ENCODE results near the gene NPIPA7.
"Not testable (repeated sequence)": the region's sequence is repeated elsewhere in the genome, so short reads cannot be mapped to it uniquely, and the experiment has no call there.

DNA sequence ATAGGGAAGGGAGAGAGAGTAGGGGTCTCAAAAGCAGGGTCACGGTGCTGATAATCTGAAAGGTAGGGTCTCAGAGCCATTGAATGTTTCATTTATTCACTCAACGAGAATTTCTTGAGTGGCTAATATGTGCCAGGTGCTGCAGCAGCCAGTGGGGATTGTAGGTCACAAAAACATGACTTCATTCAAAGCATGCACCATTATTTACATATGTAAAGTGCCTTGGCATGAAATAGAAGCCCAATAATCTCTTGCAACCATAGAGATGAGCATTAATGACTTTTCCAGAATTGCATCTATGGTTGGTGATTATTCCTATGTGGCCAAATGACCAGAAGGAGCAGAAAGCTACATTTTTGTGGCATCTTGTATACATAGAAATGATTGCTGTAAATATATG lies 46.2 kb downstream of the NPIPA7 start:
- TF ChIP-seq, protein P1, sequence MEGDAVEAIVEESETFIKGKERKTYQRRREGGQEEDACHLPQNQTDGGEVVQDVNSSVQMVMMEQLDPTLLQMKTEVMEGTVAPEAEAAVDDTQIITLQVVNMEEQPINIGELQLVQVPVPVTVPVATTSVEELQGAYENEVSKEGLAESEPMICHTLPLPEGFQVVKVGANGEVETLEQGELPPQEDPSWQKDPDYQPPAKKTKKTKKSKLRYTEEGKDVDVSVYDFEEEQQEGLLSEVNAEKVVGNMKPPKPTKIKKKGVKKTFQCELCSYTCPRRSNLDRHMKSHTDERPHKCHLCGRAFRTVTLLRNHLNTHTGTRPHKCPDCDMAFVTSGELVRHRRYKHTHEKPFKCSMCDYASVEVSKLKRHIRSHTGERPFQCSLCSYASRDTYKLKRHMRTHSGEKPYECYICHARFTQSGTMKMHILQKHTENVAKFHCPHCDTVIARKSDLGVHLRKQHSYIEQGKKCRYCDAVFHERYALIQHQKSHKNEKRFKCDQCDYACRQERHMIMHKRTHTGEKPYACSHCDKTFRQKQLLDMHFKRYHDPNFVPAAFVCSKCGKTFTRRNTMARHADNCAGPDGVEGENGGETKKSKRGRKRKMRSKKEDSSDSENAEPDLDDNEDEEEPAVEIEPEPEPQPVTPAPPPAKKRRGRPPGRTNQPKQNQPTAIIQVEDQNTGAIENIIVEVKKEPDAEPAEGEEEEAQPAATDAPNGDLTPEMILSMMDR (IDR thresholded peaks at IDR 0.05) = not testable (repeated sequence)
- TF ChIP-seq ZFX (IDR thresholded peaks at IDR 0.05; ENCODE audit: borderline replicate concordance) = not testable (repeated sequence)

All from 22Rv1 (cell line).